A549 (cell line): ENCODE data around the gene SLC31A1.

Experiments used
- CTCF ChIP-seq: fragments of >200 bp; sonication (Bioruptor Twin); formaldehyde crosslinking; IDR thresholded peaks from 3 replicates; pipeline ENCODE4 v1.5.1; 2016
- HMGXB4 ChIP-seq: fragments of 250-450 bp; sonication (Bioruptor Pico); IDR thresholded peaks from 2 replicates; pipeline ENCODE4 v1.5.0; 2021; ENCODE audit warnings: mild to moderate bottlenecking, moderate library complexity, borderline replicate concordance
- MAZ ChIP-seq: fragments of 150-350 bp; IDR thresholded peaks from 2 replicates; pipeline ENCODE4 v1.6.1; 2014; ENCODE audit warnings: antibody characterized with exemption, low read depth, low read length, borderline replicate concordance
- NFE2L2 ChIP-seq: fragments of 150-350 bp; conservative IDR thresholded peaks from 2 replicates; pipeline ENCODE4 v1.6.1; 2014; ENCODE audit warnings: low read length
- PBX3 ChIP-seq: IDR thresholded peaks from 2 replicates; pipeline ENCODE4 v1.6.1; 2012
- PHF8 ChIP-seq: fragments of 200-600 bp; sonication (generic); IDR thresholded peaks from 2 replicates; pipeline ENCODE4 v1.6.1; 2016; ENCODE audit warnings: low read depth, mild to moderate bottlenecking, antibody characterized with exemption, moderate library complexity, borderline replicate concordance
- POLR2A ChIP-seq: IDR thresholded peaks from 2 replicates; pipeline ENCODE4 v1.6.1; 2012; ENCODE audit warnings: mild to moderate bottlenecking, low read length
- POLR2AphosphoS2 ChIP-seq: conservative IDR thresholded peaks from 2 replicates; pipeline ENCODE4 v1.6.1; 2012; ENCODE audit warnings: low read length, improper control_type of control experiment, inconsistent platforms
- RAD21 ChIP-seq, 2 experiments: fragments of >200 bp in 1 of 2; sonication (Bioruptor Twin) in 1 of 2; formaldehyde crosslinking in 1 of 2; IDR thresholded peaks in 1 of 2; conservative IDR thresholded peaks in 1 of 2; 2 replicates in 1 of 2; 3 replicates in 1 of 2; pipeline ENCODE4 v1.6.1; 2012 to 2018; ENCODE audit warnings: inconsistent platforms in 1 of 2
- REST ChIP-seq: fragments of 200-600 bp; sonication (generic); IDR thresholded peaks from 2 replicates; pipeline ENCODE4 v1.6.1; 2016; ENCODE audit warnings: antibody characterized with exemption, mild to moderate bottlenecking, moderate library complexity
- TP53 ChIP-seq: fragments of 250-450 bp; sonication (Bioruptor Pico); IDR thresholded peaks from 2 replicates; pipeline ENCODE4 v1.5.0; 2021; ENCODE audit warnings: mild to moderate bottlenecking, moderate library complexity

- TF ChIP-seq TP53 (no peak), NFE2L2 (no peak), CTCF (no peak), RAD21 (conservative IDR thresholded peaks at IDR 0.05 in 1 of 2, IDR thresholded peaks at IDR 0.05 in 1 of 2) (no peak), POLR2AphosphoS2 (no peak), REST (no peak), PHF8 (no peak), HMGXB4 (CRISPR knock-in tag) (no peak), POLR2A (no peak), MAZ (no peak), PBX3 (no peak)
Observed at GRCh38 chr9:113216406-113216805, 4.9 kb upstream of the SLC31A1 start.
